HepG2 (cell line): ENCODE measurements around the gene GNL2. TPM values are rescaled to one million over a fixed set of nuclear protein-coding genes. Genes with fewer than 3 reads are reported as not detected.
A peak's percentile ranks its signal among the peaks of the same experiment; 100 is the strongest.

Experiments
- ATAC-seq: fragments of 200-7000 bp; cut with Tn5 transposase; 3 replicates; pipeline ENCODE4 v1.9.1; 2020; ENCODE audit warnings: mild to moderate bottlenecking, moderate library complexity
- Bru-seq: library from RNA; stranded (reverse); fragments of 400-500 nt; gene quantifications from one replicate; lab custom pipeline; 2021; lab: Mats Ljungman, UMichigan
- BruChase-seq, 2 experiments: library from RNA; stranded (reverse); fragments of 400-500 nt; gene quantifications; one replicate each; lab custom pipeline; 2021; lab: Mats Ljungman, UMichigan
- BruUV-seq: library from RNA; stranded (reverse); fragments of 400-500 nt; replicated peaks from 2 replicates; lab custom pipeline; 2021; lab: Mats Ljungman, UMichigan
- CTCF ChIA-PET: fragments of 300-600 bp; formaldehyde crosslinking; extraction: SDS; loops from one replicate; lab custom pipeline; 2021; ENCODE audit warnings: low total read pairs, inconsistent platforms, low intra/inter-chr PET ratio; lab: Yijun Ruan, JAX
- POLR2A ChIA-PET: fragments of 350-600 bp; sonication (Branson Sonifier 250); formaldehyde crosslinking; loops from one replicate; lab custom pipeline; 2020; ENCODE audit warnings: antibody characterized with exemption, inconsistent platforms; lab: Yijun Ruan, JAX
- DNase-seq: peaks from one replicate; pipeline ENCODE4 v3.0.0-alpha.2; 2015; ENCODE audit warnings: low spot score
- FAIRE-seq: peaks from 3 replicates; lab custom pipeline; 2011; peaks lifted over from hg19 to GRCh38; lab: Jason Lieb, UNC
- H2AFZ ChIP-seq: one replicate; pipeline ENCODE4 v1.6.1; 2011; ENCODE audit warnings: low read length, inconsistent platforms
- H3K27ac ChIP-seq: fragments of 300-600 bp; 3 replicates; pipeline ENCODE4 v1.8.0; 2011; ENCODE audit warnings: mixed run types, mild to moderate bottlenecking, mixed read lengths, low read length, inconsistent platforms; ENCODE audit not compliant: insufficient read depth; ENCODE audit errors: extremely low read length
- H3K27me3 ChIP-seq, 2 experiments: fragments of 200-600 bp in 1 of 2; 2 replicates in 1 of 2; 3 replicates in 1 of 2; pipeline versions ENCODE4 v1.6.0 to v1.8.0; 2011; ENCODE audit warnings: low read length in 2 of 2, mild to moderate bottlenecking in 2 of 2, moderate library complexity in 2 of 2, inconsistent platforms in 1 of 2; ENCODE audit not compliant: insufficient read depth in 2 of 2, control insufficient read depth in 1 of 2
- H3K36me3 ChIP-seq, 2 experiments: fragments of 200-600 bp in 1 of 2; replicated peaks in 1 of 2; 2 replicates in 1 of 2; 3 replicates in 1 of 2; pipeline versions ENCODE4 v1.5.1 to v1.8.0; 2011; ENCODE audit warnings: low read length in 2 of 2, inconsistent platforms in 1 of 2; ENCODE audit not compliant: insufficient read depth in 2 of 2, control insufficient read depth in 1 of 2
- H3K4me1 ChIP-seq: 2 replicates; pipeline ENCODE4 v1.5.1; 2012; ENCODE audit warnings: low read length, inconsistent platforms; ENCODE audit not compliant: insufficient read depth
- H3K4me2 ChIP-seq: 2 replicates; pipeline ENCODE4 v1.6.0; 2011; ENCODE audit warnings: low read depth, low read length, inconsistent platforms
- H3K4me3 ChIP-seq, 3 experiments: fragments of 200-600 bp in 1 of 3; sonication (generic), shearing (Covaris generic) in 1 of 3; replicated peaks in 1 of 3; 2 replicates each; pipeline ENCODE4 v1.5.1; 2011 to 2016; ENCODE audit warnings: low read length in 3 of 3, inconsistent platforms in 2 of 3, low read depth in 2 of 3, mild to moderate bottlenecking in 2 of 3, control low read depth in 1 of 3, mixed read lengths in 1 of 3; ENCODE audit not compliant: insufficient read depth in 1 of 3
- H3K79me2 ChIP-seq: one replicate; pipeline ENCODE4 v1.6.1; 2011; ENCODE audit warnings: low read length, inconsistent platforms; ENCODE audit not compliant: insufficient read depth
- H3K9ac ChIP-seq: 2 replicates; pipeline ENCODE4 v1.6.0; 2011; ENCODE audit warnings: mild to moderate bottlenecking, low read depth, low read length, inconsistent platforms; ENCODE audit not compliant: insufficient read depth
- H3K9me3 ChIP-seq: 2 replicates; pipeline ENCODE4 v1.5.1; 2012; ENCODE audit warnings: mild to moderate bottlenecking, low read length
- H4K20me1 ChIP-seq: 2 replicates; pipeline ENCODE4 v1.6.0; 2011; ENCODE audit warnings: inconsistent platforms, mild to moderate bottlenecking, low read length, moderate library complexity; ENCODE audit not compliant: insufficient read depth
- GPBP1L1 ChIP-seq: sonication (generic); formaldehyde crosslinking; IDR thresholded peaks from 2 replicates; pipeline ENCODE4 v1.5.0; 2020; ENCODE audit warnings: mild to moderate bottlenecking, missing genetic modification reagents
- MATR3 ChIP-seq: sonication (generic); formaldehyde crosslinking; IDR thresholded peaks from 2 replicates; pipeline ENCODE4 v1.4.0; 2020; ENCODE audit warnings: missing genetic modification reagents
- UBTF ChIP-seq: sonication (generic); formaldehyde crosslinking; IDR thresholded peaks from 2 replicates; pipeline ENCODE4 v1.4.0; 2020; ENCODE audit warnings: mild to moderate bottlenecking, missing genetic modification reagents
- WGBS: methylation state at CpG from one replicate; pipeline ENCODE4 v1.1.6; 2017; ENCODE audit warnings: low lambda C conversion rate; 5-methylcytosine and 5-hydroxymethylcytosine counted together
- in situ Hi-C: cut with HindIII; loops from 2 replicates; pipeline ENCODE4 v1.10.0; 2017; ENCODE audit warnings: low pct_unique_long_range_greater_than_20kb; ENCODE audit not compliant: extremely low pct_ligation_motif_present
- intact Hi-C: fragments of 100-400 bp; cut with micrococcal nuclease; formaldehyde crosslinking; loops from one replicate; pipeline ENCODE4 v1.10.0; 2022; ENCODE audit not compliant: unreplicated experiment
- long read RNA-seq, 2 experiments: library from RNA in 1 of 2; library from polyadenylated mRNA in 1 of 2; stranded (forward) in 1 of 2; unstranded in 1 of 2; transcript quantifications; one replicate each; pipeline ENCODE4 v2.0.0, GENCODE V29; 2019 to 2022
- polyA minus RNA-seq, 3 experiments: library from RNA; depleted of rRNA, polyadenylated mRNA; stranded (reverse); fragments of >200 nt; gene quantifications; 2 replicates each; pipeline ENCODE4 v1.2.3, GENCODE V29; 2011; ENCODE audit warnings: low replicate concordance in 1 of 3
- polyA plus RNA-seq, 8 experiments: library from polyadenylated mRNA; depleted of rRNA in 3 of 8; stranded (reverse) in 7 of 8; unstranded in 1 of 8; fragments of >200 nt; fragmentation: Illumina TruSeq in 4 of 8; extraction: Trizol in 4 of 8; gene quantifications; 2 replicates each; pipeline versions ENCODE4 v1.2.1 to v1.2.3, GENCODE V29; 2011 to 2016; ENCODE audit warnings: low read depth in 4 of 8, missing spikeins in 1 of 8, mixed read lengths in 1 of 8; ENCODE audit not compliant: insufficient read depth in 1 of 8
- total RNA-seq, 5 experiments: library from RNA; depleted of rRNA; stranded (reverse); fragments of >200 nt; fragmentation: Illumina TruSeq; extraction: Trizol; gene quantifications; 2 replicates each; pipeline ENCODE4 v1.2.3, GENCODE V29; 2016; ENCODE audit warnings: low read depth in 1 of 5

The GNL2 gene
- 72.1 and 101 TPM in 2 replicates for total RNA-seq (2016; rRNA removed; fragmentation: Illumina TruSeq; extraction: Trizol)
- total RNA-seq (2016; cell fraction: cytosol; rRNA removed; fragmentation: Illumina TruSeq; extraction: Trizol; ENCODE audit: low read depth), result 16.7 and 23.2 TPM in 2 replicates
- 79.2 and 107 TPM in 2 replicates for total RNA-seq (2016; cell fraction: insoluble cytoplasmic fraction; rRNA removed; fragmentation: Illumina TruSeq; extraction: Trizol)
- 24.0 and 31.0 TPM in 2 replicates for total RNA-seq (2016; cell fraction: membrane; rRNA removed; fragmentation: Illumina TruSeq; extraction: Trizol)
- total RNA-seq (2016; cell fraction: nucleus; rRNA removed; fragmentation: Illumina TruSeq; extraction: Trizol), result 53.4 and 56.4 TPM in 2 replicates
- polyA plus RNA-seq (2011; rRNA removed), result 31.2 and 32.1 TPM in 2 replicates
- polyA plus RNA-seq (2011; cell fraction: cytosol; rRNA removed), result 12.2 and 16.1 TPM in 2 replicates
- 28.4 and 31.6 TPM in 2 replicates for polyA plus RNA-seq (2011; cell fraction: nucleus; rRNA removed)
- polyA plus RNA-seq (2012), result 37.2 and 45.4 TPM in 2 replicates
- 13.7 and 14.9 TPM in 2 replicates for polyA plus RNA-seq (2016; cell fraction: cytosol; fragmentation: Illumina TruSeq; extraction: Trizol; ENCODE audit: low read depth)
- polyA plus RNA-seq (2016; cell fraction: insoluble cytoplasmic fraction; fragmentation: Illumina TruSeq; extraction: Trizol; ENCODE audit: low read depth), result 107 and 128 TPM in 2 replicates
- polyA plus RNA-seq (2016; cell fraction: membrane; fragmentation: Illumina TruSeq; extraction: Trizol; ENCODE audit: low read depth), result 15.5 and 20.8 TPM in 2 replicates
- polyA plus RNA-seq (2016; cell fraction: nucleus; fragmentation: Illumina TruSeq; extraction: Trizol; ENCODE audit: insufficient read depth, low read depth), result 67.9 and 80.0 TPM in 2 replicates
- polyA minus RNA-seq (2011; rRNA and poly(A)+ RNA removed; ENCODE audit: low replicate concordance), result 56.5 and 121 TPM in 2 replicates
- polyA minus RNA-seq (2011; cell fraction: cytosol; rRNA and poly(A)+ RNA removed), result 22.3 and 25.8 TPM in 2 replicates
- polyA minus RNA-seq (2011; cell fraction: nucleus; rRNA and poly(A)+ RNA removed), result 103 and 108 TPM in 2 replicates
- Bru-seq, nascent RNA, result percentile 84 among the genes with signal in this experiment
- BruChase-seq, experiment 1, labeled RNA remaining after a 6-hour chase, result percentile 92 among the genes with signal in this experiment
- percentile 91 among the genes with signal in this experiment for BruChase-seq, experiment 2, labeled RNA remaining after a 2-hour chase
- long read RNA-seq, experiment 1, transcript GNL2-201 (16 exons, 2,334 nt), result major isoform, 25 of 54 reads
- long read RNA-seq, experiment 1, partial matches to known transcripts, result 23 of 54 reads
- long read RNA-seq, experiment 1, other reads (novel, unspliced or antisense), result 6 of 54 reads
- long read RNA-seq, experiment 2, transcript GNL2-201 (16 exons, 2,334 nt), result major isoform, 74 of 116 reads
- long read RNA-seq, experiment 2, transcript GNL2-202 (4 exons, 2,409 nt), result minor isoform, 11 of 116 reads
- long read RNA-seq, experiment 2, partial matches to known transcripts, result 12 of 116 reads
- long read RNA-seq, experiment 2, other reads (novel, unspliced or antisense), result 14 of 116 reads

DNA sequence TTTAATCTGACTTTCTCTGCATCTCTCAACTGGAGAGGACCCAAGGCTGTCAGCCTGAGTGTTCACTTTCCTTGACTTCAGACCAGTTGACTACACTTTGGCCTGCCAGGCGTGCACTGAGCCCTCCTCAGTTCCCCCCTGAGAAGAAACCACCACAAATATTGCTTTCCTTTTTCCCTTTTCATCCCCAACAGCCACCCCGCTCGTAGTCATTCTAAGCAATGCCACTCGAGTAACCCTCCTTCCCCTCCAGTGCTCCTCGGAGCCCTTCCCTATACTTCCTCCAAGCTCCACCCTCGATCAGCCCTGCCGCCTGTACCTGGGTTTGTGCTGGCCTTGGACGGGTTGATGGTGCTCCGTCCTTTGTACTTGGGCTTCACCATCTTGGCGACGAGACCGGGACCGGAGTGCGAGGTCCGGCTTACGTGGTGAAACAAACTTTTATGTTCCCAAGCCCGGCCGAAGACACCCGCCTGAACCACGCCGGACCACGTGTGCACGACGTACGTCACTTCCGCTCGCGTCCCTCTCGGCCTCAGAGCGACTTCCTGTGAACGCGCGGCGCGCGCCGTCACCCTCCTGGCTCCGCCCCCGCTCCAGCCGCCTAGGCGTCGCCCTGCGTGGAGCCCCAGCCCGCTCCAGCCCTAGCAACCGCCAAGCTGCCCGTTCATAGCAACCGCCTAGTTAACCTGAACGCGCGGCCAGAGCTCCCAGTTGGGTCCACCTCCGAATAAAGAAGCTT is at the start of gene GNL2:
Gene GNL2, minus strand, starts transcription at position 498 of the 742 bp plus-strand sequence. Its CDS starts 115 bp downstream, at position 383.
- ATAC-seq (peak; percentile 99), DNase-seq (peak; percentile 92), FAIRE-seq (peak; percentile 79)
- H4K20me1 ChIP-seq, result peaks cover 5% of the 10 kb centered on the region; the same call in 1 of the 2 replicates
- H3K27me3 ChIP-seq, result peaks cover 2 to 18% of the 10 kb centered on the region in 2 experiments; a peak in 2 of 5 replicates
- H2AFZ ChIP-seq, result peak within 1 kb of the TSS; percentile 83
- peak within 1 kb of the TSS; percentile 96 for H3K9ac ChIP-seq
- H3K4me3 ChIP-seq, result peak within 1 kb of the TSS; percentile 71 to 90 (median 87)
- peaks cover 25% of the 10 kb centered on the region for H3K4me1 ChIP-seq
- H3K36me3 ChIP-seq, result peaks cover 9 to 28% of the 10 kb centered on the region in 2 experiments; a peak in 4 of 5 replicates
- H3K27ac ChIP-seq, result peak within 1 kb of the TSS; percentile 72
- in situ Hi-C loops, result no loop called here
- H3K9me3 ChIP-seq, result no peaks in the 10 kb centered on the region
- ChIA-PET CTCF (no interaction called here), POLR2A (interaction anchor here (0.8 to 1.4 kb wide), 6 partner anchors 42 to 264 kb away, joined by 3 to 14 read pairs (median 5); partner anchors contain the start of genes C1orf122, CDCA8, MEAF6 and MTF1)
- peaks cover 32% of the 10 kb centered on the region for H3K79me2 ChIP-seq
- BruUV-seq, result no TSS peak
- WGBS, result 1% methylated on average over 25 of the region's 51 CpGs
- intact Hi-C loops, result no loop called here
- peak within 1 kb of the TSS; percentile 85 for H3K4me2 ChIP-seq
- TF ChIP-seq MATR3 (CRISPR knock-in tag) (no peak), UBTF (CRISPR knock-in tag) (peak; percentile 57; the same call in 1 of the 2 replicates), GPBP1L1 (CRISPR knock-in tag) (no peak)
